ENCODE measurements around the gene GOLGB1.
"Not testable (repeated sequence)": the region's sequence is repeated elsewhere in the genome, so short reads cannot be mapped to it uniquely, and the experiment has no call there.

GOLGB1 gene

DNA sequence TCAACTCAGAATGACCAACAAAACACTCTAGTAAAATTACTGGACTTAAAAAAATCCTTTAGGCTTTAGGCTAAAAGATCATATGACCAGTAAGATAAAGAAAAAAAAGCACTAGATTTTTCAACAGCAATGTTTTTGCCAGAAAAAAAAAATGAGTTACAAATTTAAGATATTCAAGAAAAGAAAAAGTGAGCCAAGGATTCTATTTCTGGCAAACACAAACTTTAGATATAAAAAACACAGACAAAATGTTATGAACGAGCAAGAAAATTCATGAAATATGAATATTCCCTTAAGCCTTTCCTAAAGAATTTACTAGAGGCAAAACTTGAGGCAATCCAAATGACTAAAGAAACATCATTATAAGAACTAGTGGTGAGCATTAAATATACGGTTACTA lies 8.6 kb downstream of the GOLGB1 start:
- DNase-seq (ENCODE audit: low spot score) = no peak

DNA sequence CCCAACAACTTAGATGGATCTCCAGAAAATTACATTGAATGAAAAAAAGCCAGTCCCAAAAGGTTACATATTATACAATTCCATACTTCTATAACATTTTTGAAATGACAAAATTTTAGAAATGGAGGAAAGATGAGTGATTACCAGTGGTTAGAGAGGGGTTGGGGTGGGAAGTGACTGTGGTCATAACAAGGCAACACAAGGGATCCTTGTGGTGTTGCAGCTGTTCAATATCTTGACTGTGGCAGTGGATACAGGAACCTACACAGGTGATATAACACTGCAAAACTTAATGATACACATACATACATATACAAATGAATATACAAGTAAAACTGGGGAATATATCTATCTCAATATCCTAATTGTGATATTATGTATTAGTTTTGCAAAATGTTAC lies 9.6 kb downstream of the GOLGB1 start:
- no peak for DNase-seq (ENCODE audit: low spot score)

DNA sequence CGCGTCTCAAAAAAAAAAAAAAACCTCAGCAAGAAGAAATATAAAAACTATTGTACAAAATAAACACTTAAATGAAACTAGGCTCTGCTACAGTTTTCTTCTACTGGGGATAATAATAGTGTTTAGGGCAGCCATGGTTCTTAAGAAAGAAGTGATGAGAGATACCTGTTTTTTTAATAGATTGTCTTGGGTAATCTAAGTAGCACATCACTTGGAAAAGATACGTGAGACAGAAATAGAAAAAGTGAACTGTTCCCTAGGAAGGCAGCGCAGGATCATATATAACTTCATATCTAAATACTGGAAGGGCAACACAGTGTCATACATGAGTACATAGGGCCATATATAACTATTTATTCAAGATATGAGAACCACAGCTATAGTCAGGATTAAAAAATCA lies 11.9 kb downstream of the GOLGB1 start:
- no peak for DNase-seq (ENCODE audit: low spot score)

DNA sequence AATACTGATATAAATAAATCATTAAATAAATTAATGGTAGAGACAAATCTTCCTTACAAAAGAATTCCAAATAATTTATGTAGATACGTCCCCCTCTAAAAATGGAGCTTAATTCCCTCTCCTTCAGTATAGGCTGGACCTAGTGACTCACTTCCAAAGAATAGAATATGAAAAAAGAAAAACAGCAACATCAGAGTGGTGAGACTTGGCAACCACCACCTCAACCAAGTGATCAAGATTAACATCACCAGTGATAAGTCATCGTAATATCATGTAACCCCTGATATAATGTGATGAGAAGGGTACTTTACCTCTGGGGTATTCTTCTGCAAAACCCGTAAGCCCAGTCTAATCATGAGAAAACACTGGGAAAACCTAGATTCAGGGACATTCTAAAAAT lies 13.4 kb downstream of the GOLGB1 start:
- no peak for DNase-seq (ENCODE audit: low spot score)

DNA sequence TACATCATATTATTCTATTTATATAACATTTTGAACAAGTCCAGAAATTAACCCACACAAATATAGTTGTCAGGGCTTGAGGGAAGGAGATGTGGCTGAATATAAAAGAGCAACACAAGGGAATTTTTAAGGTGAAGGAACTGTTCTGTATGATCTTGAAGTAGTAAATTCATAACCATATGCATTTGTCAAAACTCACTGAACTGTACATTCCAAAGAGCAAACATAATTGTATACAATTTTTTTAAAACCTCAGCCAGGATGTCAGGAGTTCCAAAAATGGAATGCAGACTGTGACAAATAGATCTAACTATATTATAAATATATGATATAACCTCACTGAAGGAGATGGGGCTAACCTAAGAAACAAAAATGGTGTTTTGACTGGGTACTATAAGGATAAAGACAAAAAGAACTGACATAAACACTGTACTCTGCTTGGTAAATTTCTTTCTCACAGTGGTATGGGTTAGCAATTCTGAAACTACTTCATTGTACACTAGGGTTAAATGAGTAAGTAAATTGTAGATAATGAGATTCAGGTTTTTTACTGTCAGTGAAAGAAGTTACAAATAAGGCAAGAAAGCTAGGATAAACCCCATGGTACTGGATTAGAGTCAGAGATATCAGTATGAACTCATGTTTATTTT lies 14.4 kb downstream of the GOLGB1 start:
- DNase-seq (ENCODE audit: low spot score) = no peak

DNA sequence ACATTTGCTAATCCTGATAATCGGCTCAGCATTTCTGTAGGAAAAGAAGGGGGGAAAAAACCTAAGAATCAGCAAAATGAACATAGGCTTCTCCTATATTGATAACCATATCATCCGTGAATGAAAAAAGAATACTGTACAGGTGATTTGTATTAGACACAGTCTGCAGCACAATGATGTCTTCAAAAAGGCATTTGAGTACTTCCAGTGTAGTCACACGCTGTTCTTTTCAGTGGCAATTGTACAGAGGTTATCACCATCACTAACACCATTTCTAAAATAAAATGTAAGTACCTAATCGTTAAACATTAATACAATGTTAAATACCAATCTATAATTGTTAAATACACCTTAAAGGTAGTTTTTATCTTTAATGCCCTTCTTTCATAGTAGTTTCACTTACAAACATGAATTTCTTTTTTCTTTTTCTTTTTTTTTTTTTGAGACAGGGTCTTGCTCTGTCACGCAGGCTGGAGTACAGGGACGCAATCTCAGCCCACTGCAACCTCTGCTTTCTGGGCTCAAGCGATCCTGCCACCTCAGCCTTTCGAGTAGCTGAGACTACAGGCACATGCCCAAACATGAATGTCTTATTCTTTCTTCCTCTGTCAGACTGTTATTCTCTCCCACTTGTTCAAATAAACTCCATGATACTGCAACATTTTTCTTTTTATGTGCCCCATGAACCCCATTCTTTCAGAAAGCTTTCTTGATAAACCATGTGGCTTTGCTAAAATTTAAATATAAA lies 18.4 kb downstream of the GOLGB1 start:
- DNase-seq (ENCODE audit: low spot score) = no peak

DNA sequence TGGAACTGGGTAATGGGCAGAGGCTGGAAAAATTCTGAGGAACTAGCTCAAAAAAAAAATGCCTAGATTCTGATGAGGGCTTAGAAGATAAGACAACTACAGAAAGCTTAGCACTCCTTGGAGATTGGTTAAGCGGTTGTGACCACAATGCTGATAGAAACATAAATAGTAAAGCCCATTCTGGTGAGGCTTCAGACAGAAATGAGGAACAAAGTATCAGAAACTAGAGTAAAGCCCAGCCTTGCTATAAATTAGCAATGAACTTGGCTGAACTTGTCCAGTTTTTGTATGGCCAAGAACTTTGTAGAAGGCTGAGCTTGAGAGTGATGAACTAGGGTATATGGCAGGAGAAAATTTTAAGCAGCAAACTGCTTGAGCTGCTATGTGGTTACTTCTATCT lies 25.4 kb downstream of the GOLGB1 start:
- DNase-seq (ENCODE audit: low spot score) = no peak

DNA sequence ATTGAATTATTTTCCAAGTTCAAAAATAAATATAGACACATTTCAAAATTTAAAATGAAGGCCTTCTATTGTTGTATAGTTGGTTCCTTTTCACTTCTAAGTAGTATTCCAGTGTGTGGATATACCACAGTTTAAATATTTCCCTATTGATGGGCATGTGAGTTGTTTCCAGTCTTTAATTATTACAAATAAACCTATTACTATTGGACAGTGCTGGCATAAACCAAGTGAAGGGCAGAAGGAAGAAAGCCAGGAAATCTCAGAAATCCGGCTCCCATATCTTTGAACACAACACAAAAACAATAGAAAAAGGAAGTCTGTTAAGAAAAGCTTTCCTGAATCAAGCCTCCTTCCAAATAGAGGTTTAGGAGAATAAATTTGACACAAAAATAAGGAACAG lies 26.1 kb downstream of the GOLGB1 start:
- no peak for DNase-seq (ENCODE audit: low spot score)

DNA sequence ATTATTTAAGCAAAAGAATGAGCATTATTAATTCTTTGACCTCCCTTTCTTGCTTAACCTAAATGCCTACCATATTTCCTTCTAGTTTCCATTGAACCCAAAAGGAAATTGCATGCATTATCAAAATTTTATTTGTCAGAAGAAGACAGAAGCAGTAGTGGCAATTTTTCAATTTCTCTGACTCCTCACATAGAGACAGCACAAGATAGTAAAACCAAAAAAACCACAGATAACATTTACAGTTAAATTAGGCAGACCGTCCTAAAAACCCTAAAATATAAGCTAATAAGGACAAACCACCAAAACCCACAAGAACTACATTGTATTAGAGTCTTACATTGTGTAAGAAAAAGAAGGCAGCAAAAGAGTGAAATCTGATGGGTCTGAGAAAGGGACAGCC lies 27.1 kb downstream of the GOLGB1 start:
- DNase-seq (ENCODE audit: low spot score) = no peak

DNA sequence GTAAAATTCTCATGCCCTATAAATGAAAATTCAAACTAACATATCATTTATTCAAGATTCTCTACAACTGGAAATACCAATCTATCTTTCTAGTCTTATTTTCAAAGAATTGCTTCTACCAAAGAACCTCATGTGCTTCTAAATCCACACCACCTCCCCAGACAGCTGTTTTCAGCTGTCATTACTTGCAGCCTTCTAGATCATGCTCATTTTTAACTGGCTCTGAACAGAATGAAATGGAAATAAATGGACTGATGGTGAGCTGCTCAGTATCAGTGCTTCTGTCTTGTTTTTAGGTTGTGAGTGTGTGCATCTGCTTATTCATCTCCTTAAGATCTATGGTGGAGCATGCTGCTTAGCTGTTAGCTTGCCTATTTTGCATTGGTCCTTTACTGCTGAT lies 29.4 kb downstream of the GOLGB1 start:
- DNase-seq (ENCODE audit: low spot score) = no peak

DNA sequence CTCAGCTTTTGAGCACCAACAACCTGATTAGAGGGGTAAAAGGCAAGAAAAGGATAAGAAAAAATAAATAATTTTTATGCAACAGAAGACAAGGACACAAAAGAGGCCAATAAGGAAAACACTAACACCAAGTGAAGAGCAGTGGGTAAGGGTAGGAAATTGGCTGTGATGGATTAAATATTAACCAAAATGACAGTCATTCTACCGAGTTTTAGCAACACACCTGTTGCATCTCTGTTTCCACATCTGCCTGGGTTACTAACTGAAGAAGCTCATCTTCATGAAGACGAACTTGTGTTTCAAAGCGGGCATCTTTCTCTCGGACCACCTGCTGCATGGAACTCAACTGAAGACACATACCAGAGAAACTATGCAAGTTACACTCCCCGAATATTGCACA lies 30.1 kb downstream of the GOLGB1 start:
- no peak for DNase-seq (ENCODE audit: low spot score)

DNA sequence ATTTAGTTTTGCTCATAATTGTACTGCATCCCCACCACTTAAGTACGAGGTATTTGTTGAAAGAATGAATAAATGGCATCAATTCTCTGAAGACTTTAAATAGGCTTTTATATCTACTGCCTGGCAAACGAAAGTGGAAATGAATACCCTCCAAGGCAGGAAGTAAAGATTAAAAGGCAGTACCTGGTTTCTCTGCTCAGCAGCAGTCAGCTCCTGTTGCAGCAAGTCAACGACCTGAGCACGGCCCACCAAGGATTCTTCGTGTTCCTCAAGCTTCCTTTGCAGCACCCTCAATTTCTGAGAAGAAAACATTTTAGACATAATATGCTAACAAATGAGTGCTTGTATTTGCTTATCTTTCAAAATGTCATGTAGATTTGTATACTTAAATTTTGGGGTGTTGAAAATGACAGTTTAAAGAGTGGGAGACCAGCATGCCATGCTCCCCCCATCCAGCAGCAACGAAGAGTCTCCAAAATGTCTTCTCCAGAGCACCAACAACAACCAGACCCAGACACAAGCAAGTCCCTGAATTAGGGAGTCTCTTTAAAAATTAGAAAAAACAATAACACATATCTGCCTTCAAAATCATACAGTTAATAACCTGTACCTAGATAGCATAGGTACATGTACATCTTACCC lies 31.2 kb downstream of the GOLGB1 start:
- DNase-seq (ENCODE audit: low spot score) = no peak

DNA sequence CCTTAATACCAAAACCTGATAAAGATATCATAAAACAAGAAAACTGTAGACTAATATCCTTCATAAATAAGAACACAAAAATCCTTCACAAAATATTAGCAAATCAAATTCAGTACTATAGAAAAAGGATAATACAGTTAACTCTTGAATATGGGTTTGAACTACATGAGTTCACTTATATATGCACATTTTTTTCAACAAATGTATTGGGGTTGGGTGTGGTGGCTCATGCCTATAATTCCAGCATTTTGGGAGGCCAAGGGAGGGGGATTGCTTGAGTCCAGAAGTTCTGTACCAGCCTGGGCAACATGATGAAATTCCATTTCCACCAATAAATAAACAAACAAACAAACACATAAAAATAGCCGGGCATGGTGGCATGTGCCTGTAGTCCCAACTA lies 39.2 kb downstream of the GOLGB1 start:
- no peak for DNase-seq (ENCODE audit: low spot score)

DNA sequence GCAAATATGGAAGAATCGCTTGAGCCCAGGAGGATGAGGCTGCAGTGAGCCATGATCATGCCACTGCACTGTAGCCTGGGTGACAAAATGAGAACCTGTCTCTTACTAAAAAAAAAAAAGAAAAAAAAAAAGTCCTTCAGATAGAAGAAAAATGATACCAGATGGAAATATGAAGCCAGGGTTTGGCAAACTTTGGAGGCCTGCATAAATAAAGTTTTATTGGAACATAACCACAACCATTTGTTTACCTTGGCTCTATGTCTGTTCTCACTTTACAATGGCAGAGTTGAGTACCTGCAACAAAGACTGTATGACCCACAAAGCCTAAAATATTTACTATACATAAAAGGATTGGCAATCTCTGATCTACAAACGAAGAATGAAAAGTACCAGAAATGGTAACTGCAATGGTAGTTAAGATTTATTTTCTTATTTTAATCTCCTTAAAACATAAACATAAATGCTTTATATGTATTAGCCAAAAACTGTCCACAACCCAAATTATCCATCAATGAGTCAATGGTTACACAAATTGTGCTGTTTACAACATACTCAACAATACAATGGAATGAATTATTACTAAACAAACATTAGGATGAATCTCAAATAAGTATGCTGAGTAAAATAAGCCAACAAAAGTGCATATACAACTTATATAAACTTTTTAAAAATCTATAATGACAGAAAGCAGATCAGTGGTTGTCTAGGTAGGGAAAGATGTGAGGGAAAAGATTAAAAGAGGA lies 41.8 kb downstream of the GOLGB1 start:
- DNase-seq (ENCODE audit: low spot score) = no peak

DNA sequence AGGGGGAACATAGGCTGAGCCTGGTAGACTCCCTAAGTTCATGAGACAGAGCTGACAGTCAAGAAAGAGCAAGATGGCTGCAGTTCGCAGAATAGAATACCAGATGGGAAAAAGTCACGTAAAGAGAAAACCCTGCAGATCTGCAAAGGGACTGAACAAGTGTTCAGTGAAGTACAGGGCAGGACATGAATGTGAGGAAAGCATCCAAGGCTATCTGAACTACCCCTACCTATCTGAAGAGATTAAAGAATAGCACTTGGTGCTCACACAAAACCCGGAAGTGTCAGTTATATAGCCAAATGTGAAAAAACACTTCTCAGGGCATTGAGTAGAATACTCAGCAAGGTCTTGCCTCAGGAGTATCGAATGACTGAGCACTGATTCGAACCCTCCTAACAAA lies 44.0 kb downstream of the GOLGB1 start:
- no peak for DNase-seq (ENCODE audit: low spot score)

DNA sequence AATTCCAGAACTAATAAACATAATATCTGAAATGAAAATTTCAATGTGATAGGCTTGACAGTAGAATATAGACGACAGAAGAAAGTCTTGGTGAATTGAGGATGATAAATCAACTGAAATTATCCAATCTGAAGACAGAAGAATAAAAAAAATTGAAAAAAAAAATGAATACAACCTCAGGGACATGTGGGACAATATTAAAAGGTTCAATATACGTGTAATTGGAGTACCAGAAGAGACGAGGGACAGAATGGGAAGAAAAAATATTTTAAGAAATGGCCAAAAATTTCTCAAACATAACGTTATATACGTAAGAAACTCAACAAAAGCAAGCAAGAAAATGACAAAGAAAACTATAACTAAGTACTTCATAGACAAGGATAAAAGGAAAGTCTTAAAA lies 45.6 kb downstream of the GOLGB1 start:
- no peak for DNase-seq (ENCODE audit: low spot score)

DNA sequence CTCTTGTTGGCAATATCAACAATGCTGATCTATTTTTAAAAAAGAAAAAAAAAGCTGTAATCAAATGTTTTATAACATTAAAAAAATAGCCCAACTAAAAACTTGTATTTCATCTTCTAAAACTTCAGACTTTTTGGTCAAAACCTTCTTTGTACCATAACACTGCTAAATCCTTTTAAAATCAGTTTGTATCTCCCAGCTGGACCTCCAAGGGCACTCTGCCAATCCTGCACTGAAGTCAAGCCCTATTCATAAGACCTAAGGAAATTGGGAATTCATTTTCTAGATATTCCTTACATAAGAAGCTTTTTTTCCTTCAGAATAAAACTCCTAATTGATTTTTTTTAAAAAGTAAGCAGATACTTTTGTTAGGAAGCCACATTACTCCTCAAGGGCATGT lies 50.6 kb downstream of the GOLGB1 start:
- no peak for DNase-seq (ENCODE audit: low spot score)

DNA sequence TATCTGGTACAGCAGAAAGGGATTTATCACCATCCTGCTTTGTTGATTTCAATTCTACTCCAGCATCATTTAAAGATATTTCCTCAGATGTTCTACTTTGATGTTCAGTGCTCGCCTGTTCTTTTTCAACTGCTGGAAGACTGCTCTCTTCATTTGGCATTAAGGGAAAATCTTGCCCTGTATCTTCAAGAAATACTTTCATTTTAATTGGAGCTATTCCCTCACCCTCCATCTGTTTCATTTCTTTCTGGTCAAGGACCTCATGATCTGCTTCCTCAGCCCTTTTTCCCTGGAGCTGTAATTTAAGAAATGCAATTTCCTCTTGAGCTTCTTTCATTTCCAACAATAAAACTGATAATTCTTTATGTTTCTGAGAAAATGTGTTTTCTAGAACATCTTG lies 51.1 kb downstream of the GOLGB1 start:
- DNase-seq (ENCODE audit: low spot score) = no peak

DNA sequence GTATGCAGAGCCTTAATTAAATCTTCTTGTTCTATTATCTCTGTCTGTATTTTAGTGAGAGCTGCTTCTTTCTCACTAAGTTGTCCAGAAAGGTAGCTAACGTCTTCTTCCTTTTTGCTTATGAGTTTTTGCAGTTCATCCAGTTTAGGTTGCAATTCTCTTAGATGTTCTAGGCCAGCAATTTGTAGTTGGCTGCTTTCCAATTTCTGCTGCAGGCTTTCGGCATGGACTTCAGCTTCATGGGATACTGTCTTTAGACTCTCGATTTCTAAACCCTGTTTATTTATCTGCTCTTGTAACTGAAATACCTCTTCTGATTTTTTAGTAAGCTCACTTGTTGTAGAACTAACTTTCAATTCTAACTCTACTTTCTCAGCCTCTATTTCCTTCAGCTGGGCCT lies 53.4 kb downstream of the GOLGB1 start:
- DNase-seq (ENCODE audit: low spot score) = no peak

DNA sequence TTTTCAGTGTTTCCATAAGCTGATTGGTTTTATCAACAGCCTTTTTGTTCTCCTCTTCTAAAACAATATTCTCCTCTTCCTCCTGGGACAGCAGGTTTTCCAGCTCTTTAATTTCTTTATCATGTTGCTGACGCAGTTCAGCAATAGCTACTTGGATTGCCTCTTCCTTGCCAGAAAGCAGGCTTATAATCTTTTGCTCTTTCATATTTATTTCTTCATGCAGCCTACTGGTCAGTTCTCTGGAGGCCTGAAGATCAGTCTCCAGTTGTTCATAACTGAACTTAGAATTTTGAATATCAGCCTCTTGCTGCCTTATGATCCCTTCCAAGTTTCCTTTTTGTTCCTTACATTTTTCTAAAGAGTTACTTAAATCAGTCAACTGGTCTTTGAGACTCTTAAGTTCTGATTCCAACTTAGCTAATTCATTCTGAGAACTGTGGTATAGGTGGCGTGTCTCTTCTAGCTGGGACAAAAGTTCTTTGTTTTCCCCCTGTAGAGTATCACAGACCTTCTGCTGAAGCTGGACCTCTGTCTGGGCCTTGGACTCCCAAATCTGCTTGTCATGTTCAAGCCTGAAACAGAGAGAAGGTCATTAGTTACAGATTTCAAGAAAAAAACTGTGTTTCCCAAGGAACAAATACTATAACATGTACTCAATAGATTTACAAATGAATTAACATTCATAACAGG lies 57.4 kb downstream of the GOLGB1 start:
- no peak for DNase-seq (ENCODE audit: low spot score)

DNA sequence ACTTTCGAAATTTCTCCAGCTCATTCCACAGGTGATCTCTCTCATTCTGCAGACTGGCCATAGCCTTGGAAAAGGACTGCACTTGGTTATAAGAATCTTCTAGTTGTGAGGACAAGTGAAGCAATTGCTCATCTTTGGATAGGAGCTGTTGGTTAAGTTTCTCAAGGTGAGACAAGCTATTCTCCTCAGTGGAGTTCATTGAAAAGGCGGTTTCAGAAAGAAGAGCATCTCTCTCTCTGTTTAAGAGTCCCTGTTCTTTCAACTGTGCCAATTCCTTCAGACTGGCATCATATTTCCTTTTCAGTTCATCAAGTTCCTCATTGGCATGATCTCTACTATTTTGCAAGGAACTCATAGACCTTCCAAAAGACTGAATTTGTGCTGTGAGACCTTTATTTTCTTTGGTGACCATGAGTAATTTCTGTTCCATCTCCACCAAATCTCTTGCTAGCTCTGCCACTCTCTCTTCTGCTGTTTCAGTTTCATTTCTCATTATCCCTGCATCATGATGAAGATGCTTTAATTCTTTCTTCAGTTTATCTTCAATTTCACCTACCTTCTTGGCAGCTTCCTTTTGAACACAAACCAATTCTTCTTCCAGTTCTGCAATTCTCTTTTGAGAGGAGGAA lies 58.6 kb downstream of the GOLGB1 start:
- no peak for DNase-seq (ENCODE audit: low spot score)

DNA sequence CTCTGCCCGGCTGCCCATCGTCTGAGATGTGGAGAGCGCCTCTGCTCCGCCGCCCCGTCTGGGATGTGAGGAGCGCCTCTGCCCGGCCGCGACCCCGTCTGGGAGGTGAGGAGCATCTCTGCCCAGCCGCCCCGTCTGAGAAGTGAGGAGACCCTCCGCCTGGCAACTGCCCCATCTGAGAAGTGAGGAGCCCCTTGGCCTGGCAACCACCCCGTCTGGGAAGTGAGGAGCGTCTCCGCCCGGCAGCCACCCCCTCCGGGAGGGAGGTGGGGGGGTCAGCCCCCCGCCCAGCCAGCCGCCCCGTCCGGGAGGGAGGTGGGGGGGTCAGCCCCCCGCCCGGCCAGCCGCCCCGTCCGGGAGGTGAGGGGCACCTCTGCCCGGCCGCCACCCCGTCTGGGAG lies 60.8 kb downstream of the GOLGB1 start:
- not testable (repeated sequence) for DNase-seq (ENCODE audit: low spot score)

All from hepatic stellate cell (primary cell).